ENCODE measurements around the gene RNF112.
"Not testable (repeated sequence)": the region's sequence is repeated elsewhere in the genome, so short reads cannot be mapped to it uniquely, and the experiment has no call there.

The RNF112 gene

GRCh38 chr17:19456016-19456927 lies 45.2 kb downstream of the RNF112 start:
- peak; percentile 60 for DNase-seq

GRCh38 chr17:19457046-19457445 lies 46.0 kb downstream of the RNF112 start:
- peak; percentile 54 for DNase-seq

- DNase-seq: peak; percentile 73
Observed at GRCh38 chr17:19457830-19458271, 46.8 kb downstream of the RNF112 start.

- DNase-seq: peak; percentile 35
Observed at GRCh38 chr17:19458481-19458880, 47.4 kb downstream of the RNF112 start.

- DNase-seq: peak; percentile 4
Observed at GRCh38 chr17:19459018-19459655, 48.1 kb downstream of the RNF112 start.

- peak; percentile 45 for DNase-seq
Observed at GRCh38 chr17:19460700-19461099, 49.7 kb downstream of the RNF112 start.

GRCh38 chr17:19461116-19461515 lies 50.1 kb downstream of the RNF112 start:
- no peak for DNase-seq

GRCh38 chr17:19461681-19462080 lies 50.6 kb downstream of the RNF112 start:
- peak; percentile 45 for DNase-seq

- not testable (repeated sequence) for DNase-seq
Observed at GRCh38 chr17:19462456-19463035, 51.5 kb downstream of the RNF112 start.

- peak; percentile 45 for DNase-seq
Observed at GRCh38 chr17:19464031-19465026, 53.3 kb downstream of the RNF112 start.
